HFFc6 (cell line): ENCODE data around the gene FER1L5. TPM values are rescaled to one million over a fixed set of nuclear protein-coding genes. Genes with fewer than 3 reads are reported as not detected.

Experiments
- DNase-seq: peaks from one replicate; pipeline ENCODE4 v3.0.0-alpha.2; 2018
- H3K27ac Mint-ChIP-seq: 2 replicates; pipeline ENCODE4 v1.8.0; 2020; ENCODE audit warnings: mild to moderate bottlenecking, mixed read lengths
- H3K27me3 Mint-ChIP-seq: 2 replicates; pipeline ENCODE4 v1.8.0; 2021; ENCODE audit warnings: mild to moderate bottlenecking, moderate library complexity, mixed read lengths; ENCODE audit not compliant: insufficient read depth
- H3K36me3 Mint-ChIP-seq: 2 replicates; pipeline ENCODE4 v1.8.0; 2021; ENCODE audit warnings: low read depth, mixed read lengths
- H3K4me1 Mint-ChIP-seq: 2 replicates; pipeline ENCODE4 v1.8.0; 2020; ENCODE audit warnings: low read depth, mixed read lengths
- H3K4me3 Mint-ChIP-seq: 2 replicates; pipeline ENCODE4 v1.8.0; 2020; ENCODE audit warnings: mild to moderate bottlenecking, moderate library complexity, mixed read lengths
- H3K9me3 Mint-ChIP-seq: 2 replicates; pipeline ENCODE4 v1.8.0; 2020; ENCODE audit warnings: mild to moderate bottlenecking, mixed read lengths
- CTCF ChIP-seq: fragments of 200-600 bp; sonication (generic); IDR thresholded peaks from 2 replicates; pipeline ENCODE4 v1.5.0; 2021; ENCODE audit warnings: antibody characterized with exemption, mild to moderate bottlenecking
- total RNA-seq, 6 experiments: library from RNA; stranded (reverse); fragmentation: NEBNext Ultra II Directional; extraction: Animal tissue kit (Norgen Biotek cat#: 25700); gene quantifications; 2 replicates in 1 of 6; 3 replicates in 5 of 6; pipeline ENCODE4 v1.2.3, GENCODE V29; 2021

Gene FER1L5
- total RNA-seq, 6 experiments from 2014 or later, result not detected

GRCh38 chr2:96695602-96696001, 53.0 kb downstream of the FER1L5 start:
- TF ChIP-seq CTCF, result no peak
- no peaks in the 10 kb centered on the region for H3K36me3 Mint-ChIP-seq
- DNase-seq, result no peak

GRCh38 chr2:96697476-96697875, 54.9 kb downstream of the FER1L5 start:
- no peak overlapping the region for H3K27ac Mint-ChIP-seq
- DNase-seq, result no peak
- H3K9me3 Mint-ChIP-seq, result no peaks in the 10 kb centered on the region
- H3K36me3 Mint-ChIP-seq, result no peaks in the 10 kb centered on the region
- no peak for TF ChIP-seq CTCF
- H3K27me3 Mint-ChIP-seq, result peaks cover 7% of the 10 kb centered on the region
- H3K4me1 Mint-ChIP-seq, result no peaks in the 10 kb centered on the region
- H3K4me3 Mint-ChIP-seq, result no peak overlapping the region

More at GRCh38 chr2:96695602-96696001, 53.0 kb downstream of the FER1L5 start:
- no peaks in the 10 kb centered on the region for H3K9me3 Mint-ChIP-seq
- no peak overlapping the region for H3K27ac Mint-ChIP-seq
- H3K4me3 Mint-ChIP-seq, result no peak overlapping the region
- peaks cover 3% of the 10 kb centered on the region; the same call in 1 of the 2 replicates for H3K27me3 Mint-ChIP-seq
- no peaks in the 10 kb centered on the region for H3K4me1 Mint-ChIP-seq

GRCh38 chr2:96698221-96698861, 55.8 kb downstream of the FER1L5 start:
- no peak overlapping the region for H3K4me3 Mint-ChIP-seq
- DNase-seq, result no peak
- TF ChIP-seq CTCF, result no peak
- H3K27ac Mint-ChIP-seq, result no peak overlapping the region
- peaks cover 7% of the 10 kb centered on the region for H3K27me3 Mint-ChIP-seq
- no peaks in the 10 kb centered on the region for H3K9me3 Mint-ChIP-seq
- no peaks in the 10 kb centered on the region for H3K36me3 Mint-ChIP-seq
- no peaks in the 10 kb centered on the region for H3K4me1 Mint-ChIP-seq

GRCh38 chr2:96699021-96699420, 56.5 kb downstream of the FER1L5 start:
- H3K27ac Mint-ChIP-seq, result no peak overlapping the region
- no peaks in the 10 kb centered on the region for H3K9me3 Mint-ChIP-seq
- H3K4me1 Mint-ChIP-seq, result no peaks in the 10 kb centered on the region
- no peak for DNase-seq
- H3K27me3 Mint-ChIP-seq, result peaks cover 7% of the 10 kb centered on the region
- TF ChIP-seq CTCF, result no peak
- H3K36me3 Mint-ChIP-seq, result no peaks in the 10 kb centered on the region
- H3K4me3 Mint-ChIP-seq, result no peak overlapping the region

- TF ChIP-seq CTCF, result no peak
- no peak for DNase-seq
- Mint-ChIP-seq H3K27me3 (peaks cover 7% of the 10 kb centered on the region), H3K36me3 (no peaks in the 10 kb centered on the region), H3K4me1 (no peaks in the 10 kb centered on the region), H3K4me3 (no peak overlapping the region), H3K27ac (no peak overlapping the region), H3K9me3 (no peaks in the 10 kb centered on the region)
Observed at GRCh38 chr2:96699621-96700020, 57.1 kb downstream of the FER1L5 start.
